K562 (cell line): ENCODE data around the gene MTHFS. TPM values are rescaled to one million over a fixed set of nuclear protein-coding genes. Genes with fewer than 3 reads are reported as not detected.
A peak's percentile ranks its signal among the peaks of the same experiment; 100 is the strongest.

Experiments
- BDP1 ChIP-seq: IDR thresholded peaks from 3 replicates; pipeline ENCODE4 v1.6.1; 2011; ENCODE audit not compliant: insufficient read length, insufficient read depth
- DDX20 ChIP-seq: fragments of 450-650 bp; IDR thresholded peaks from 2 replicates; pipeline ENCODE4 v1.6.1; 2016; ENCODE audit warnings: missing genetic modification characterization, low read depth, mild to moderate bottlenecking, missing compliant biosample characterization, moderate library complexity
- ELK3 ChIP-seq: fragments of 450-650 bp; formaldehyde crosslinking; IDR thresholded peaks from 2 replicates; pipeline ENCODE4 v1.4.0; 2020; ENCODE audit warnings: mild to moderate bottlenecking
- ERF ChIP-seq: fragments of 450-650 bp; formaldehyde crosslinking; IDR thresholded peaks from 2 replicates; pipeline ENCODE4 v1.4.0; 2020; ENCODE audit warnings: mild to moderate bottlenecking, mixed read lengths
- FOXP1 ChIP-seq: sonication (generic); formaldehyde crosslinking; IDR thresholded peaks from 2 replicates; pipeline ENCODE4 v1.8.0; 2022; ENCODE audit warnings: mild to moderate bottlenecking, missing genetic modification reagents
- HDAC1 ChIP-seq, 2 experiments: fragments of 450-650 bp; IDR thresholded peaks; 2 replicates each; pipeline ENCODE4 v1.6.1; 2016 to 2017; ENCODE audit warnings: inconsistent platforms in 1 of 2, mild to moderate bottlenecking in 1 of 2, moderate library complexity in 1 of 2
- HDAC2 ChIP-seq: fragments of 450-650 bp; IDR thresholded peaks from 2 replicates; pipeline ENCODE4 v1.6.1; 2016; ENCODE audit warnings: mild to moderate bottlenecking
- JUND ChIP-seq, 2 experiments: IDR thresholded peaks; 2 replicates in 1 of 2; 3 replicates in 1 of 2; pipeline ENCODE4 v1.6.1; 2011; ENCODE audit warnings: borderline replicate concordance in 2 of 2, low read depth in 2 of 2, low read length in 2 of 2, improper control_type of control experiment in 1 of 2, missing biosample characterization in 1 of 2, missing genetic modification characterization in 1 of 2, missing genetic modification reagents in 1 of 2
- MCM5 ChIP-seq: fragments of 450-650 bp; IDR thresholded peaks from 2 replicates; pipeline ENCODE4 v1.6.1; 2016; ENCODE audit warnings: low read depth
- NFRKB ChIP-seq: fragments of 450-650 bp; IDR thresholded peaks from 2 replicates; pipeline ENCODE4 v1.6.1; 2016; ENCODE audit warnings: low read depth
- POLR2AphosphoS5 ChIP-seq: IDR thresholded peaks from 2 replicates; pipeline ENCODE4 v1.6.1; 2011; ENCODE audit warnings: mild to moderate bottlenecking, low read depth, low read length, moderate library complexity; ENCODE audit not compliant: control insufficient read depth, insufficient read depth
- POLR2G ChIP-seq: fragments of 200-400 bp; formaldehyde crosslinking; IDR thresholded peaks from 2 replicates; pipeline ENCODE4 v1.6.1; 2017; ENCODE audit warnings: low read depth, mild to moderate bottlenecking, antibody characterized with exemption, low read length, moderate library complexity
- RAD51 ChIP-seq: fragments of 450-650 bp; IDR thresholded peaks from 2 replicates; pipeline ENCODE4 v1.7.1; 2016; ENCODE audit warnings: low read depth, mild to moderate bottlenecking, borderline replicate concordance
- SMAD2 ChIP-seq: fragments of 150-350 bp; IDR thresholded peaks from 2 replicates; pipeline ENCODE4 v1.6.1; 2014; ENCODE audit warnings: low read depth, mild to moderate bottlenecking, low read length
- SUPT5H ChIP-seq: fragments of 450-650 bp; IDR thresholded peaks from 2 replicates; pipeline ENCODE4 v1.6.1; 2016
- ZFP30 ChIP-seq: fragments of 250-450 bp; sonication (Bioruptor Pico); IDR thresholded peaks from 2 replicates; pipeline ENCODE4 v1.8.0; 2022; ENCODE audit warnings: moderate library complexity, mild to moderate bottlenecking, inconsistent platforms, borderline replicate concordance
- ZNF518B ChIP-seq: fragments of 250-450 bp; sonication (Bioruptor Pico); IDR thresholded peaks from 2 replicates; pipeline ENCODE4 v1.5.0; 2021; ENCODE audit warnings: mild to moderate bottlenecking, moderate library complexity
- ZNF584 ChIP-seq: fragments of 200-800 bp; sonication (Bioruptor generic); IDR thresholded peaks from 2 replicates; pipeline ENCODE4 v1.6.1; 2016; ENCODE audit warnings: low read depth, mild to moderate bottlenecking, missing genetic modification characterization, missing compliant biosample characterization
- ZNF668 ChIP-seq: fragments of 250-450 bp; sonication (Bioruptor Pico); IDR thresholded peaks from 2 replicates; pipeline ENCODE4 v1.8.0; 2022; ENCODE audit warnings: mild to moderate bottlenecking, inconsistent platforms
- polyA plus RNA-seq, 8 experiments: library from polyadenylated mRNA; depleted of rRNA in 4 of 8; stranded (reverse) in 5 of 8; unstranded in 3 of 8; fragments of >200 nt; fragmentation: Nextera tagmentation in 2 of 8; fragmentation: Illumina TruSeq in 1 of 8; extraction: Ambion mirVana in 2 of 8; extraction: Trizol in 1 of 8; gene quantifications; 2 replicates each; pipeline versions ENCODE4 v1.2.1 to v1.2.3, GENCODE V29; 2011 to 2014; ENCODE audit warnings: inconsistent platforms in 1 of 8, missing spikeins in 1 of 8
- total RNA-seq, 7 experiments: library from RNA; depleted of rRNA in 6 of 7; stranded (reverse); fragments of >200 nt in 6 of 7; fragmentation: Illumina TruSeq in 2 of 7; extraction: Trizol in 2 of 7; gene quantifications; 2 replicates each; pipeline versions ENCODE4 v1.2.1 to v1.2.3, GENCODE V29; 2011 to 2021; ENCODE audit warnings: low replicate concordance in 1 of 7
- TF ChIP-seq, protein P1 (sequence below): sonication (generic); formaldehyde crosslinking; IDR thresholded peaks from 2 replicates; pipeline ENCODE4 v1.8.0; 2022; ENCODE audit warnings: mild to moderate bottlenecking, missing genetic modification reagents
- TF ChIP-seq, protein P2 (sequence below): fragments of 450-650 bp; formaldehyde crosslinking; IDR thresholded peaks from 2 replicates; pipeline ENCODE4 v1.4.0; 2022; ENCODE audit warnings: missing genetic modification characterization

The MTHFS gene
- total and polyA plus RNA-seq, 9 of the 15 experiments (the other 6 are each of a cell fraction or from before 2014, with no cell fraction given), result 17.8 to 79.3 (median 41.7) TPM

DNA sequence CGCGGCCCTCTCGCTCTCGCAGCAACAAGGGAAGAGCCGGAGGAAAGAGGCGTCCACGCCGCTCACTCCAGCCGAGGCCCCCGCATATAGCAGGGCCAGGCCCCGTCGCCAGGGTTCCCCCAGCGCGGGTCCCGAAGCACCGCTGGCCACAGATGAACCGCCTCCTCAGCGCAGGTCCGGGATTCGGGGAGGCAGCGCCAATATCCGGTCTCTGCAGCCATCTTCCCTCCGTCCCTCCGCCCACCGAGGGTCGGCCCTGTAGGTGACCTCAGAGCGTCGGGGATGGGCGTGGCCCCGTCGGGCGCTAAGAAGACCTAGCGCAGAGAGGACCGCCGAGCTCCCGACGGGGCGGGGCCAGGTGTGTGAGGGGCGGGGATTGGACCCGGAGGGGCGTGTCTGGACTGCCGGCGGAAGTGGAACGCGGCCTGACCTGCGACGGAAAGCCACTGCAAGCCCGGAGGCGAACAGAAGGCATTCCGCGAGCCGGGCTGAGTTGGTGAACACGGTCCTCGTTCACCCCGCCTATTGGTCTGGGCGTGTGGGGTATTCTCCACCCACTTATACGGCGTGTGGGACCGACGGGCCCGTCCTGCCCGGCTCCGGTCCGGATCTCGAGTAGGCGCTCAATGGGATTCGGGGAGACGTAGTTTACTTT is 26.8 kb upstream of the MTHFS start (continued):
- TF ChIP-seq ZNF518B (CRISPR knock-in tag) (no peak), SMAD2 (no peak), DDX20 (tag) (no peak), ELK3 (no peak), SUPT5H (peak; percentile 89), POLR2G (peak; percentile 93), HDAC2 (no peak), HDAC1 (IDR thresholded peaks at IDR 0.05) (no peak), NFRKB (peak; percentile 75; the same call in 1 of the 2 replicates), ZNF668 (CRISPR knock-in tag) (no peak), ZFP30 (no peak), MCM5 (no peak), BDP1 (no peak), ERF (peak; percentile 7; the same call in 1 of the 2 replicates), RAD51 (no peak), FOXP1 (0 out of 2 replicates have a peak, but pooled peaks have one; percentile 32), POLR2AphosphoS5 (peak; percentile 78), JUND (IDR thresholded peaks at IDR 0.05; ENCODE audit: borderline replicate concordance, low read depth, low read length) (peak; percentile 66), JUND (tag; IDR thresholded peaks at IDR 0.05; ENCODE audit: borderline replicate concordance, low read depth, low read length) (no peak; the same call in 2 of the 3 replicates), ZNF584 (CRISPR knock-in tag) (no peak)
- TF ChIP-seq, protein P1, sequence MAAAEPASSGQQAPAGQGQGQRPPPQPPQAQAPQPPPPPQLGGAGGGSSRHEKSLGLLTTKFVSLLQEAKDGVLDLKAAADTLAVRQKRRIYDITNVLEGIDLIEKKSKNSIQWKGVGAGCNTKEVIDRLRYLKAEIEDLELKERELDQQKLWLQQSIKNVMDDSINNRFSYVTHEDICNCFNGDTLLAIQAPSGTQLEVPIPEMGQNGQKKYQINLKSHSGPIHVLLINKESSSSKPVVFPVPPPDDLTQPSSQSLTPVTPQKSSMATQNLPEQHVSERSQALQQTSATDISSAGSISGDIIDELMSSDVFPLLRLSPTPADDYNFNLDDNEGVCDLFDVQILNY (CRISPR knock-in tag), result no peak
- TF ChIP-seq, protein P2, sequence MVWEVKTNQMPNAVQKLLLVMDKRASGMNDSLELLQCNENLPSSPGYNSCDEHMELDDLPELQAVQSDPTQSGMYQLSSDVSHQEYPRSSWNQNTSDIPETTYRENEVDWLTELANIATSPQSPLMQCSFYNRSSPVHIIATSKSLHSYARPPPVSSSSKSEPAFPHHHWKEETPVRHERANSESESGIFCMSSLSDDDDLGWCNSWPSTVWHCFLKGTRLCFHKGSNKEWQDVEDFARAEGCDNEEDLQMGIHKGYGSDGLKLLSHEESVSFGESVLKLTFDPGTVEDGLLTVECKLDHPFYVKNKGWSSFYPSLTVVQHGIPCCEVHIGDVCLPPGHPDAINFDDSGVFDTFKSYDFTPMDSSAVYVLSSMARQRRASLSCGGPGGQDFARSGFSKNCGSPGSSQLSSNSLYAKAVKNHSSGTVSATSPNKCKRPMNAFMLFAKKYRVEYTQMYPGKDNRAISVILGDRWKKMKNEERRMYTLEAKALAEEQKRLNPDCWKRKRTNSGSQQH, result no peak
